NK-92 treated with Interleukin-12 subunit alpha and Interleukin-12 subunit beta, amount 100 ng/mL, for 24 hours (cell line): Measurements from ENCODE around the gene RAI2.

Experiments
- DNase-seq: peaks from one replicate; lab custom pipeline; 2025; lab: John Stamatoyannopoulos, UW

Gene RAI2

DNA sequence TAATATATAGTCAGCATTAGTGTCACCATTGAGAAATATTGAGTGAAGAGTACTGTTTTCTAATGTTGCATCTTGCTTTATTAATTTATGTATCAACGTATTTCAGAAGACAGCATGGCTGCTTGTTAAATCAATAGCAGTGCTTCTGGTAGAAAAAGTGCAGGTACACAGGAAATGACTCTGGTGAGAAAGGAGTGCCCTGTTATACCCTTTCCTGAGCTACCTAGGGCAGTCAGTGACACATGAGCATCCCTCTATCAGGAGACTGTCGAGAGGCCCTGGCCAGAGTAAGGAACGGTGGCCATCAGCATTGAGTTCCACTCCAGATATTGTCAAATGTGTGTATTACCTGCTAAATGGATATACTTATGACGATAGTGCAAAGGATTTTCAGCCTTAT is 81.7 kb downstream of the RAI2 start:
- no peak for DNase-seq

DNA sequence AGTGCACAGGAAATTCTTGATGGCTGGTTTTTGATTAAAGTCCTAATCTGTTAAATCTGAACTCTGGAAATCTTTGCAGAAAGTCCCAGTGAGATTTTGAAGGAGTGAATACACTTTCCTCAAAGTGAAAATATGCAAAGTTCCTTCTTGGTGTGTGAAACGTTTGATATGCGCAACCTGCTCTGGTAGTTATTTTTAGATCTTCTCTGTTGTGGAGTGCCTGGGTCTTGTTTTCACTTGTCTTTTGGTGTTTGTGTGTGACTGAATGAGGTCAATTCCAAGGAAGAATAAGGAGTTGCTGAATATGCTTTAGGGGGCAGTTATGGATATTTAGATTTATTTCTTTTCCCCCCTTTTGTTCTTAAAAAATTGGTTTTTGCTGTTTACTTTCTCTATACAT is 82.1 kb downstream of the RAI2 start:
- DNase-seq, result no peak

DNA sequence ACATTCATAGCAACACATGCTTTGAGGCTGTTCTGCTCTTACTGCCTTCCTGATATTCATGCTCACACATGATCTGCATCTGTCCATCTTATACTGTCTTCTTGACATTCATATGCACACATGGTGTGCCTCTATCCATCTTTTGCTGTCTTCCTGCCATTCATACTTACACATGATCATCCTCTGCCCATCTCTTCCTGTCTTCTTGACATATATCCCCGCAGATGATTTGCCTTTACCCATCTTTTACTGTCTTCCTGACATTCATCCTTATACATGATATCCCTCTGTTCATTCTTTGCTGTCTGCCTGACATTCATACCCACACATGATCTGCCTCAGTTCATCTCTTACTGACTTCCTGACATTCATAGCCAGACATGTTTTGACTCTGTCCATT is 87.0 kb downstream of the RAI2 start:
- no peak for DNase-seq

DNA sequence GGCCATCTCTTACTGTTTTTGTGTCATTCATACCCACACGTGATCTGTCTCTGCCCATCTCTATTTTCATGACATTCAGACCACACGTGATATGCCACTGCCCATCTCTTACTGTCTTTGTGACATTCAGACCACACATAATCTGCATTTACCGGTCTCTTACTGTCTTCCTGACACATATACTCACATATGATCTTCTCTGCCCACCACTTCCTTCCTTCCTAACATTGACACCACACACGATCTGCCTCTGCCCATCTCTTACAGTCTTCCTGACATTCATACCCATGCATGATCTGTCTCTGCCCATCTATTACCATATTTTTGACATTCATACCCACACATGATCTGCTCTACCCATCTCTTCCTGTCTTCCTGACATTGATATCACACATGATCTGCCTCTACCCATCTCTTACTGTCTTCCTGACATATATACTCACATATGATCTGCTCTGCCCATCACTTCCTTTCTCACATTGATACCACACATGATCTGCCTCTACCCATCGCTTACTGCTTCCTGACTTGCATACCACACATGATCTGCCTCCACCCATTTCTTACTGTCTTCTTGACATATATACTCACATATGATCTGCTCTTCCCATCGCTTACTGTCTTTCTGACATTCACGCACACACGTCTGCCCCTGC is 87.7 kb downstream of the RAI2 start:
- DNase-seq, result no peak

DNA sequence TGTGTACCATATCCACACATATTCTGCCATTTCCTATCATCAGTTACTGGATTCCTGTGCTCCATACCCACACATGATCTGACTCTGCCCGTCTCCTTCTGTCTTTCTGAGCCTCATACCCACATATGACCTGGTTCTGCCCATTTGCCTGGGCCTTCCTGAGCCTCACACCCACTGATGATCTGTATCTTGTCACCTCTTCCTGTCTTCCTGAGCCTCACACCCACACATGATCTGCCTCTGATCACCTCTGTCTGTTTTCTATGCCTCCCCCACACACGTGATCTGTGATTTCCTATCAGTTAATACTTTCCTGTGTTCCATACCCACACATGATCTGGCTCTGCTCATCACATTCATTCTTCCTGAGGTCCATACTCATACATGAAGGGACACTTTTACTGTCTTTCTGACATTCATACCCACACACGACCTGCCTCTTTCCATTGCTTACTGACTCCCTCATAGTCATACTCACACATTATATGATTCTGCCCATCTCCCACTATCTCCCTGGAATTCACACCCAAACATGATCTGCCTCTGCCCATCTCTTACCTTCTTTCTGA is 91.3 kb downstream of the RAI2 start:
- DNase-seq, result no peak

DNA sequence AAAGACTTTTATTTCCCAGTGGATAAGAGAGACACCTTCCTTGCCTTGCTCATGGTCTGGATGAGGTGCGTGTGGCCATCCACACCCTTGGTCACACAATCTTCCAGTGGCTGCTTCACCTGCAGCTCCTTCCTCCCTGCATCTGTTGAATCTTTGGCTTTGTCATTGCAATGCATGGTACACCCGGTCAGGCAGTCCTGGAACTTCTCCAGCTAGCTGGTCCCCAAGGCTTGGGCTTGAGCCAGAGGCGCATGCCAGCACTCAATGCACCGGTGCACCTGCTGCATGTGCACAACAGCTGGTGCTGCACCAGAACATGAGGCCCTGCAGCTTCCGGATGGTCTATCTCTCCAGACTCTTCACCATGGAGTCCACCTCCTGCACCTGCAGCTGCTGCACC is 92.1 kb downstream of the RAI2 start:
- DNase-seq, result no peak

DNA sequence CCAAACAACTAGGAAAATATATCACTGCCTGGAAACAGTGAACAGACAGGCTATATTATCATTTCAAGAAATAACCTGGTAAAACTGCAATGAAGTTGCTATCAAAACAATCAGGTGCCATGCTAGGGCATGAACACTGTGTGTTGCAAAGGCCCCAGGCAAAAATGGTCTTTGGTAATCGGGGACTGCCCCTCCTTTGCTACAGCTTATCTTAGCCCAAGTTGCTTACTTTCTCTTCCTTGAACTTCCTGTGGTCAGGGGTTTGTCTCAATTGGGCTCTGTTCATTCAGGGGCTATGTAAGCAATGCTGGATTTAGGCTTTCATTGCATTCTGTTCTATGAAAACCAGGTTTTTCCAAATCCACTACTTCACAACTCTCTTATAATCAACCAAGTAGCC is 93.4 kb downstream of the RAI2 start:
- no peak for DNase-seq

DNA sequence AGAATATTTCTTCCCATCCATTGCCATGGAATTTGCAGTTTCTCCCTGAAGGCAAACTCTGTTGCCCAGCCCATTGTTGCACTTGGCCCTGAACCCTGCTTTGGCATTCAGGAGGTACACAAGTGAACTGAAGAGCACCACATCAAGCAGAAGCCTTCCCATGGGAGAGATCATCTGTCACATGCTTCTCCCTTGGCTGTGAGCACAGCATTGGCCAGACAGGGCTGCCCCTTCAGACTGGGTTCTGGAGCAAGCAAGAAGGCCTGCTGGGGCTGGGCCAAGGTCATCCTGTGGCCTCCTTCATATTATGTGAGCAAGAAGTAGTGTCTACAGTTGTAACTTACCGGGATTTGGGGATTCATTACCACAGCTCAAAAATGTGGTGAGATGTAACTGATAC is 101.1 kb downstream of the RAI2 start:
- no peak for DNase-seq

DNA sequence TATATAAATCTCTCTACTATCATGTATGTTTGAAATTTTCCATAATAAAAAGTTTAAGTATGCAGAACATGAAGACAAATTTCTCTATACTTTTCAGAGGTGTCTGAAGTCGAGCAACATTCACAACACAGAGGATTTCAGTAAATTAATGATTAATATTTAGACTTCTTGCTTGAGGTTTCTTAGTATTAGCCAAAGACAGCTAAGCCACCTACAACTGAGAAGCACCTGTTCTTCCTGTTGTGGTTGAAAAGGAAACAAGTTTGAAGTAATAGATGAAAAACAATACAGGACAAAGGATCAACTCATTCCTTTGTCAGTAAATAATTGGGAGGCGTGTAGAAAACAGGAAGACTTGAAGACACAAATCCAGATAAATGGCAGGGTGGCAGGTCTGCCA is 102.7 kb downstream of the RAI2 start:
- DNase-seq, result no peak

DNA sequence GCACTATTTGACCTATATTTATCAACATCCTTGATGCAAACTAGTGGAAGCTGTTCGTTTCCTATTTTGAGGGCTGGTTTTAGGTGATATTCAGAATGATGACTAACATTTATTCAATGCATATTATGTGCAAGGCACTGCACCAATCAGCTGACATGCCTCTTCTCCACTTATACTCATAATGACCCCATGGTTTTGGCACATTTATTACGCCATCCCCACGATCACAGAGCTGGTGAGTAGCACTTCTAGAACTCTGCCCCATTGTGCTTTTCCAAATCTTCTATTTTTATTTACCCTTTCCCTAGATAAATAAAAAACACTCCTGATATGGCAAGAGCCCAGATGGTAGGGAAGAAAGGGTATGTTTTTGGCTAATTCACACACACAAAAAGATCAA is 110.7 kb downstream of the RAI2 start:
- no peak for DNase-seq
